TTC549 (cell line): ENCODE data around the gene ADD3.

Experiments used
- FAIRE-seq: peaks from 2 replicates; lab custom pipeline; 2012; peaks lifted over from hg19 to GRCh38; lab: Jason Lieb, UNC

ADD3 gene

GRCh38 chr10:110181911-110182310 is 174.1 kb downstream of the ADD3 start:
- FAIRE-seq: no peak

DNA sequence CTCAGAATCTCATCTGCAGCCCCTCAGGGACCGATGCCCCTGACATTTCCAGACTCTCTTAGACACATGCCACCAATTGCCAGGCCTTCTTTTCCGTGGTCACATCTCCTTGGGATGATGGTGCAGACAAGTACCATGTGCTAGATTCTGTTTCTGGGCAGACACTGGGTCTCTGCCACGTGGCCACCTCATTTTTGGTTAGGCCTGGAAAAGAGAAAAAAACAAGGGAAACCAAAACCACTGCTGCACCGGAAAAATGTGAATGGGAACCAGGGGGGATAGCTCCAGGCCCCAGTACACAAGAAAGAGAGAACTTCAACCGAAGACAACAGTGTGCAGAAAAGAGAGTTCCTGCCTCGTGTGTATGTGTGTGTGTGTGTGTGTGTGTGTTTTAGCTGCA is 176.6 kb downstream of the ADD3 start:
- FAIRE-seq: no peak
